T-helper 2 cell treated with Interferon-gamma antibody and Interleukin-4, amounts not matched to agents 5 μg/mL and 100 μg/mL, for 36 hours (primary cell): ENCODE results near the gene RABGAP1.

Experiments used
- DNase-seq: peaks from one replicate; pipeline ENCODE4 v3.0.0; 2021; ENCODE audit warnings: low spot score
- H3K27ac Mint-ChIP-seq: one replicate; pipeline ENCODE4 v1.8.0; 2021; ENCODE audit warnings: mild to moderate bottlenecking, mixed read lengths
- H3K27me3 Mint-ChIP-seq: one replicate; pipeline ENCODE4 v1.8.0; 2021; ENCODE audit warnings: low read depth, mixed read lengths
- H3K36me3 Mint-ChIP-seq: one replicate; pipeline ENCODE4 v1.8.0; 2021; ENCODE audit warnings: low read depth, mixed read lengths
- H3K4me1 Mint-ChIP-seq: one replicate; pipeline ENCODE4 v1.8.0; 2021; ENCODE audit warnings: low read depth, mixed read lengths
- H3K4me3 Mint-ChIP-seq: one replicate; pipeline ENCODE4 v1.8.0; 2022; ENCODE audit warnings: mild to moderate bottlenecking, moderate library complexity, mixed read lengths
- H3K9me3 Mint-ChIP-seq: one replicate; pipeline ENCODE4 v1.8.0; 2021; ENCODE audit warnings: mixed read lengths

RABGAP1 gene

DNA sequence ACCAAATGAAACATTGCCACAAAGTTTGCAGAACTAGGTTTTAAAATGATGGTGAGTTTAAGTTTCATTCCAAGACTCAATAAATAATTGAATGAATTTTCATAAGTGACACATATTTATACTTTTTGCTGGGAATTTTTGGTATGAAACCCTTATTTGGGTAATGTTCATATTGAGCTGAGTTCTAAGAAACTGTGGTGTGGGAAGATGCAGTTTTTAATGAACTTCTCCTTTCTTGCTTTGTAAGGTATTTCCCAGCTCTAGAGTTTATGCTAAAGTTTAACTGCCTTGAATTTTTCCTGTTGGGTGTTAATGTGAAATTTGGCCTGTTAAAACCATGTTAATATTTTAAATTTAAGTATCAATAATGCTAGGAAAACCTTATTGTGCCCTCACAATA is 15.1 kb downstream of the RABGAP1 start:
- Mint-ChIP-seq H3K36me3 (peaks cover 13% of the 10 kb centered on the region), H3K27me3 (no peaks in the 10 kb centered on the region), H3K4me1 (no peaks in the 10 kb centered on the region), H3K4me3 (no peak overlapping the region), H3K9me3 (no peaks in the 10 kb centered on the region), H3K27ac (no peak overlapping the region)
- DNase-seq, result no peak

GRCh38 chr9:122961139-122961538 is 20.3 kb downstream of the RABGAP1 start:
- H3K27me3 Mint-ChIP-seq, result no peaks in the 10 kb centered on the region
- H3K27ac Mint-ChIP-seq, result no peak overlapping the region
- peaks cover 16% of the 10 kb centered on the region for H3K36me3 Mint-ChIP-seq
- no peaks in the 10 kb centered on the region for H3K9me3 Mint-ChIP-seq
- H3K4me1 Mint-ChIP-seq, result no peaks in the 10 kb centered on the region
- no peak for DNase-seq
- no peak overlapping the region for H3K4me3 Mint-ChIP-seq

GRCh38 chr9:122975196-122975595 is 34.4 kb downstream of the RABGAP1 start:
- H3K36me3 Mint-ChIP-seq, result peaks cover 8% of the 10 kb centered on the region
- DNase-seq, result no peak
- no peak overlapping the region for H3K4me3 Mint-ChIP-seq
- no peaks in the 10 kb centered on the region for H3K27me3 Mint-ChIP-seq
- no peaks in the 10 kb centered on the region for H3K9me3 Mint-ChIP-seq
- H3K27ac Mint-ChIP-seq, result no peak overlapping the region
- H3K4me1 Mint-ChIP-seq, result no peaks in the 10 kb centered on the region

DNA sequence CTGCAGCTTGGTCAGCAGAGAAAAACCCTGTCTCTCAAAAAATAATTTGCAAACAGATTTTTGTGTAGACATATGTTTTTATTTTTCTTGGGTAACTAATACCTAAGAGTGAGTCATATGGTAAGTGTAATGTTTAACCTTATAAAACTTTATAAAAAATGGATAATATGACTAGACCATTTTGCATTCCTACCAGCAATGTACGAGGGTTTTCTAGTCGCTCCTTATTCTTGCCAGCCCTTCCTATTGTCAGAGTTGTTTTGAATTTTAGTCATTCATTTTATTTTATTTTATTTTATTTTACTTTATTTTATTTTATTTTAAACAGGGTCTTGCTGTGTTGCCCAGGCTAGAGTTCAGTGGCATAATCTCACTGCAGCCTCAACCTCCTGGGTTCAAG is 37.8 kb downstream of the RABGAP1 start:
- no peak for DNase-seq
- Mint-ChIP-seq H3K27me3 (no peaks in the 10 kb centered on the region), H3K36me3 (peaks cover 3% of the 10 kb centered on the region), H3K4me1 (no peaks in the 10 kb centered on the region), H3K4me3 (no peak overlapping the region), H3K9me3 (no peaks in the 10 kb centered on the region), H3K27ac (no peak overlapping the region)

GRCh38 chr9:122986010-122986409 is 45.2 kb downstream of the RABGAP1 start:
- no peak overlapping the region for H3K27ac Mint-ChIP-seq
- no peak for DNase-seq
- peaks cover 12% of the 10 kb centered on the region for H3K36me3 Mint-ChIP-seq
- H3K27me3 Mint-ChIP-seq, result no peaks in the 10 kb centered on the region
- no peaks in the 10 kb centered on the region for H3K9me3 Mint-ChIP-seq
- H3K4me3 Mint-ChIP-seq, result no peak overlapping the region
- peaks cover 3% of the 10 kb centered on the region for H3K4me1 Mint-ChIP-seq

GRCh38 chr9:122988141-122988540 is 47.3 kb downstream of the RABGAP1 start:
- Mint-ChIP-seq H3K36me3 (peaks cover 12% of the 10 kb centered on the region), H3K4me3 (no peak overlapping the region), H3K27ac (no peak overlapping the region), H3K9me3 (no peaks in the 10 kb centered on the region), H3K27me3 (no peaks in the 10 kb centered on the region), H3K4me1 (peaks cover 5% of the 10 kb centered on the region)
- DNase-seq, result no peak

- Mint-ChIP-seq H3K36me3 (peaks cover 12% of the 10 kb centered on the region), H3K27me3 (no peaks in the 10 kb centered on the region), H3K9me3 (no peaks in the 10 kb centered on the region), H3K27ac (peak overlapping the region; percentile 42), H3K4me3 (no peak overlapping the region), H3K4me1 (peaks cover 5% of the 10 kb centered on the region)
- no peak for DNase-seq
Observed at GRCh38 chr9:122988920-122989621, 48.3 kb downstream of the RABGAP1 start.

GRCh38 chr9:122991370-122991830 is 50.6 kb downstream of the RABGAP1 start:
- DNase-seq, result peak; percentile 44
- Mint-ChIP-seq H3K27me3 (no peaks in the 10 kb centered on the region), H3K36me3 (peaks cover 11% of the 10 kb centered on the region), H3K27ac (no peak overlapping the region), H3K4me1 (peaks cover 5% of the 10 kb centered on the region), H3K4me3 (no peak overlapping the region), H3K9me3 (no peaks in the 10 kb centered on the region)

- Mint-ChIP-seq H3K4me3 (no peak overlapping the region), H3K36me3 (peaks cover 22% of the 10 kb centered on the region), H3K4me1 (peaks cover 12% of the 10 kb centered on the region), H3K9me3 (no peaks in the 10 kb centered on the region), H3K27ac (no peak overlapping the region), H3K27me3 (no peaks in the 10 kb centered on the region)
- DNase-seq, result no peak
Observed at GRCh38 chr9:122996586-122996985, 55.8 kb downstream of the RABGAP1 start.

DNA sequence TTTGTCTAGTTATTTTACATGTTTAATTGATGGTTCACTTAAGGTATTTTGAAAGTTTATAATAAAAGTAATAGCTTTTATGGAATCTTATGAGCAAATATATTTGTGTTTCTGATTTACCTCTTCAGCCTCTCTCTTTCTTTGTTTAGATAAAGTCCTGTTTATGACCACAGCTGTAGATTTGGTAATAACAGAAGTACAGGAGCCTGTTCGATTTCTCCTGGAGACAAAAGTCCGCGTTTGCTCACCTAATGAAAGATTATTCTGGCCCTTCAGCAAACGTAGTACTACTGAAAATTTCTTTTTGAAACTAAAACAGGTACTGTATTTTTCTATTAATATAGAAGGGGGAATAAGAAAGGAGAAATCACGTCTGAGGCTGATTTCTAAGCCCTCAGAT is 57.6 kb downstream of the RABGAP1 start:
- no peak overlapping the region for H3K4me3 Mint-ChIP-seq
- H3K36me3 Mint-ChIP-seq, result peaks cover 24% of the 10 kb centered on the region

GRCh38 chr9:123000371-123001068 is 59.7 kb downstream of the RABGAP1 start:
- H3K9me3 Mint-ChIP-seq, result no peaks in the 10 kb centered on the region
- peaks cover 12% of the 10 kb centered on the region for H3K4me1 Mint-ChIP-seq
- H3K27ac Mint-ChIP-seq, result peak overlapping the region; percentile 9
- H3K27me3 Mint-ChIP-seq, result no peaks in the 10 kb centered on the region
- H3K36me3 Mint-ChIP-seq, result peaks cover 21% of the 10 kb centered on the region
- DNase-seq, result no peak
- H3K4me3 Mint-ChIP-seq, result no peak overlapping the region

More for the DNA sequence above, 57.6 kb downstream of the RABGAP1 start:
- peaks cover 12% of the 10 kb centered on the region for H3K4me1 Mint-ChIP-seq
- no peaks in the 10 kb centered on the region for H3K9me3 Mint-ChIP-seq
- no peaks in the 10 kb centered on the region for H3K27me3 Mint-ChIP-seq
- DNase-seq, result no peak
- H3K27ac Mint-ChIP-seq, result no peak overlapping the region

DNA sequence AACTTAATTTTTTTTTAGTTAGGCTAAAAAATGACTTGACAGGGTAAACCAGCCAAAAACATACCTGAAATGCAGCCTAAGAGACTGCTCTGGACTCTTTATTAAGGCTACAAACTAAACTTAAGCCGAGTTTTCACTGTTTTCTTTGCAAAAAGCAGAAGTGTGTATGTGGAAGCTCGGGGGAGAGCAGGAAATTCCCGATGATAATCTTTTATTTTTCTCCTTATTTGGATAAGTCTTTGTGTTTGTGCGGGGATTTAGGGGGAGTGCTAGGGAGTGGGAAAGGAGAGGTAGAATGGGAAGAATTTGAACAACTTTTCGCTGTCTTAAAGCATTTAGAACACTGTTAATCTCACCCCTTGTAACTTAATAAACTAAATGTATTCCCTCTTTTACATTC is 61.9 kb downstream of the RABGAP1 start:
- H3K4me3 Mint-ChIP-seq, result no peak overlapping the region
- H3K4me1 Mint-ChIP-seq, result peaks cover 12% of the 10 kb centered on the region
- no peak overlapping the region for H3K27ac Mint-ChIP-seq
- no peaks in the 10 kb centered on the region for H3K9me3 Mint-ChIP-seq
- no peaks in the 10 kb centered on the region for H3K27me3 Mint-ChIP-seq
- peaks cover 15% of the 10 kb centered on the region for H3K36me3 Mint-ChIP-seq
- DNase-seq, result no peak

DNA sequence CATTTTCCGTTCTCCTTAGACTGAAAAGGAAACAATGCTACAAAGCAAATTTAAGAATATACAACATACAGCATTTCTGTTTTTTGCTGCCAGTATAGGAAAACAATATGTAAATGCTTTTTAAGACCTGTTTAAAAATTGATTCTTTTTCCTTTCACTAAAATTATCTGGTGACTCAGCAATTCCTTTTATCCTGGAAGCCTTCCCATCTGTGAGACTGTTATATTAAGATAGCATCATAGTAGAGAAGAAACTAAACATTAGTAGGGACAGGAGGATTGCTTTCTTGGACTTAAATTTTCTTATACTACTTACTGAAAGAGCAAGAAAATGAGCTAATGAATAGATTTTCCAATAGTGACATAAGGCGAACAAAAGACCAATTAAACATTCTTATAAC is 62.6 kb downstream of the RABGAP1 start:
- Mint-ChIP-seq H3K4me1 (peaks cover 12% of the 10 kb centered on the region), H3K9me3 (no peaks in the 10 kb centered on the region), H3K36me3 (peaks cover 15% of the 10 kb centered on the region), H3K4me3 (no peak overlapping the region), H3K27ac (no peak overlapping the region), H3K27me3 (no peaks in the 10 kb centered on the region)
- DNase-seq, result no peak

GRCh38 chr9:123005964-123006363 is 65.1 kb downstream of the RABGAP1 start:
- Mint-ChIP-seq H3K27me3 (no peaks in the 10 kb centered on the region), H3K4me1 (peaks cover 7% of the 10 kb centered on the region), H3K27ac (no peak overlapping the region), H3K36me3 (peaks cover 5% of the 10 kb centered on the region), H3K4me3 (no peak overlapping the region), H3K9me3 (no peaks in the 10 kb centered on the region)
- DNase-seq, result no peak
